ENCODE data around the gene HEPHL1.
"Not testable (repeated sequence)": the region's sequence is repeated elsewhere in the genome, so short reads cannot be mapped to it uniquely, and the experiment has no call there.

HEPHL1 gene

GRCh38 chr11:94153320-94153719 is 132.2 kb downstream of the HEPHL1 start:
- no peak for DNase-seq

- no peak for DNase-seq
Measured at GRCh38 chr11:94154095-94154856, 133.1 kb downstream of the HEPHL1 start.

GRCh38 chr11:94157339-94157738 is 136.2 kb downstream of the HEPHL1 start:
- DNase-seq: not testable (repeated sequence)
